SU-DHL-6 (cell line): ENCODE data around the gene LOXL1.

Experiments
- EZH2phosphoT487 ChIP-seq: fragments of 200-600 bp; sonication (generic), shearing (Covaris generic); conservative IDR thresholded peaks from 2 replicates; pipeline ENCODE4 v1.6.1; 2018; ENCODE audit warnings: mild to moderate bottlenecking, antibody characterized with exemption, low read length, moderate library complexity, mixed read lengths
- TF ChIP-seq, protein P1 (sequence below): fragments of 200-600 bp; sonication (generic); IDR thresholded peaks from one replicate; pipeline ENCODE4 v1.5.1; 2017; ENCODE audit warnings: antibody characterized with exemption, mild to moderate bottlenecking, low read length, moderate library complexity; ENCODE audit not compliant: insufficient read depth, poor library complexity, severe bottlenecking

DNA sequence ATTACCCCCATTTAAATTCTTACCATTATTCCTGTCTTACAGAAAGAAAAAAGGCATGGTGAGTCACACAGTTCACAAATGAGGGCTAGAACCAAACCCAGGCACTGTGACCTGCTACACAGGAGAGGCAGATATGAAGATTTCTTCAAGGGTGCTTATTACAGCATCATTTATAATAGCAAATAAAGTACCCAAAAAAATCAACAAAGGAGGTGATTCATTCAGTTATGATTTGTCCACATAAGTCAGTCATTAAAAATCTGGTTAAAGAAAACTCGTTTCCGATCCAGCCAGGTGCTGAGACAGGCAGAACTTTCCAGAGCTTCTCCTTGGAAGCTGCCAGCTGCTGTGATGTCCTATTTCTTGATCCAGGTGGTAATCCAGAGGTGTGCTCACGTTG is 7.5 kb upstream of the LOXL1 start:
- TF ChIP-seq, protein P1, sequence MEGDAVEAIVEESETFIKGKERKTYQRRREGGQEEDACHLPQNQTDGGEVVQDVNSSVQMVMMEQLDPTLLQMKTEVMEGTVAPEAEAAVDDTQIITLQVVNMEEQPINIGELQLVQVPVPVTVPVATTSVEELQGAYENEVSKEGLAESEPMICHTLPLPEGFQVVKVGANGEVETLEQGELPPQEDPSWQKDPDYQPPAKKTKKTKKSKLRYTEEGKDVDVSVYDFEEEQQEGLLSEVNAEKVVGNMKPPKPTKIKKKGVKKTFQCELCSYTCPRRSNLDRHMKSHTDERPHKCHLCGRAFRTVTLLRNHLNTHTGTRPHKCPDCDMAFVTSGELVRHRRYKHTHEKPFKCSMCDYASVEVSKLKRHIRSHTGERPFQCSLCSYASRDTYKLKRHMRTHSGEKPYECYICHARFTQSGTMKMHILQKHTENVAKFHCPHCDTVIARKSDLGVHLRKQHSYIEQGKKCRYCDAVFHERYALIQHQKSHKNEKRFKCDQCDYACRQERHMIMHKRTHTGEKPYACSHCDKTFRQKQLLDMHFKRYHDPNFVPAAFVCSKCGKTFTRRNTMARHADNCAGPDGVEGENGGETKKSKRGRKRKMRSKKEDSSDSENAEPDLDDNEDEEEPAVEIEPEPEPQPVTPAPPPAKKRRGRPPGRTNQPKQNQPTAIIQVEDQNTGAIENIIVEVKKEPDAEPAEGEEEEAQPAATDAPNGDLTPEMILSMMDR = no peak
- TF ChIP-seq EZH2phosphoT487 = no peak
